ENCODE results near the gene SNCA.

Gene SNCA

DNA sequence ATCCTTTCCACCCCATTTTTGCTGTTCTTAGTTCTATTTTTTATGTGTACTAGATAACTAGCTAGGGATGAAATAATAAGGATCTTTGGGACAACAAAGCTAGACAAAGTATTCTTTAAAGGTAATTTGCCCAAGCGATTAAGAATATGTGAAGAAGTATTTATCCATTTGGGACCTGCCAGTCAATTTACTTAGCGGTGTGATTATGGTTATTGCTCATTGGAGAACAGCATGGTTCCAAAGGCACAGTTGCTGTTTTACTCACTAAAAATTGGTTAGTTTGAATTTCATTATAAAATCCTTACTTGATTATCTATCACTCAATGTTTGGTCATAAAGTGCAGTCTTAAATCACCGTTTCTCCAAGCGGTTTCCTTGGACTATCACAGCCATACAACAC lies 124.1 kb downstream of the SNCA start:
- TF ChIP-seq EZH2phosphoT487 (IDR thresholded peaks at IDR 0.05; ENCODE audit: borderline replicate concordance, low read length) (no peak), CTCF (IDR thresholded peaks at IDR 0.05; ENCODE audit: low read depth, low read length, poor library complexity, severe bottlenecking) (no peak)
- Histone ChIP-seq H3K36me3 (ENCODE audit: control insufficient read depth, low read length) (no peaks in the 10 kb centered on the region), H3K4me3 (ENCODE audit: low read length) (no peak overlapping the region), H3K27ac (ENCODE audit: low read depth, low read length) (no peak overlapping the region), H3K79me2 (ENCODE audit: control insufficient read depth, low read length) (no peaks in the 10 kb centered on the region), H3K4me1 (ENCODE audit: control insufficient read depth, low read length) (no peaks in the 10 kb centered on the region), H3K9me2 (replicated peaks; ENCODE audit: control insufficient read depth, low read length) (no peaks in the 10 kb centered on the region), H4K20me1 (ENCODE audit: control insufficient read depth, insufficient read depth, low read depth, low read length) (no peaks in the 10 kb centered on the region), H3F3A (ENCODE audit: control insufficient read depth, insufficient read depth) (no peaks in the 10 kb centered on the region), H3K9me3 (ENCODE audit: control insufficient read depth, insufficient read depth, low read length) (no peaks in the 10 kb centered on the region), H3K27me3 (ENCODE audit: control insufficient read depth, low read length) (no peaks in the 10 kb centered on the region), H3K4me2 (ENCODE audit: low read length) (no peak overlapping the region)

- TF ChIP-seq CTCF (IDR thresholded peaks at IDR 0.05; ENCODE audit: low read depth, low read length, poor library complexity, severe bottlenecking) = no peak
- no peak for TF ChIP-seq EZH2phosphoT487 (IDR thresholded peaks at IDR 0.05; ENCODE audit: borderline replicate concordance, low read length)
- no peak overlapping the region for H3K27ac ChIP-seq (ENCODE audit: low read depth, low read length)
- H3K4me2 ChIP-seq (ENCODE audit: low read length) = no peak overlapping the region
Observed at GRCh38 chr4:89712141-89712540, 124.8 kb downstream of the SNCA start.

DNA sequence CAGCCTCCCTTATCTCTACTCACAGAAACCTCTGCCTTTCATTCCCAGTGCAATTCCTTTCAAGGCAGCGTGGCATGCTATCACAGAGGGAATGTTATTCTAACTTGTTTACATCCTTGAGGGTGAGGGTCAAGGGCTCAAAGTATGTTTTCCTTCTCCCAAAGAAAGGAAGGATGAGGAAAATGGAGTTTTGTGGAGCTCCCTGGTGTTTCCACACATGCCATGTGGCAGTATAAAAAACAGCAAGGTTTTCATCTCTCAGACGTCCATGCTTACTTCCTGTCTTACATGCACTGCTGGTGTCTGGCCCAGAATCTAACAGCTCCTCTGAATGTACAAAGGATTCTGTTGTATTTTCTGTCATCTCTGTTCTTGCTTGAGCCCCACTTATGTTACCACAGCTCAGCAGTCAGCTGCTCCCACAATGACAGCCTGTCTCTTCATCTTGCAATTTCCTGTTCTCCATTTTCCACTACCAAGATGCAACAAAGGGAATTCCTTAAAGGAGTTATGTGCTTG lies 128.0 kb downstream of the SNCA start:
- TF ChIP-seq CTCF (IDR thresholded peaks at IDR 0.05; ENCODE audit: low read depth, low read length, poor library complexity, severe bottlenecking) = no peak
- TF ChIP-seq EZH2phosphoT487 (IDR thresholded peaks at IDR 0.05; ENCODE audit: borderline replicate concordance, low read length) = no peak
- Histone ChIP-seq H4K20me1 (ENCODE audit: control insufficient read depth, insufficient read depth, low read depth, low read length) (no peaks in the 10 kb centered on the region), H3K4me3 (ENCODE audit: low read length) (no peak overlapping the region), H3F3A (ENCODE audit: control insufficient read depth, insufficient read depth) (no peaks in the 10 kb centered on the region), H3K9me3 (ENCODE audit: control insufficient read depth, insufficient read depth, low read length) (no peaks in the 10 kb centered on the region), H3K4me1 (ENCODE audit: control insufficient read depth, low read length) (no peaks in the 10 kb centered on the region), H3K27ac (ENCODE audit: low read depth, low read length) (no peak overlapping the region), H3K27me3 (ENCODE audit: control insufficient read depth, low read length) (no peaks in the 10 kb centered on the region), H3K9me2 (replicated peaks; ENCODE audit: control insufficient read depth, low read length) (no peaks in the 10 kb centered on the region), H3K4me2 (ENCODE audit: low read length) (no peak overlapping the region), H3K79me2 (ENCODE audit: control insufficient read depth, low read length) (no peaks in the 10 kb centered on the region), H3K36me3 (ENCODE audit: control insufficient read depth, low read length) (no peaks in the 10 kb centered on the region)

More at GRCh38 chr4:89712141-89712540, 124.8 kb downstream of the SNCA start:
- H3K36me3 ChIP-seq (ENCODE audit: control insufficient read depth, low read length) = no peaks in the 10 kb centered on the region
- no peaks in the 10 kb centered on the region for H3K27me3 ChIP-seq (ENCODE audit: control insufficient read depth, low read length)
- no peaks in the 10 kb centered on the region for H3K9me2 ChIP-seq (replicated peaks; ENCODE audit: control insufficient read depth, low read length)
- no peaks in the 10 kb centered on the region for H3F3A ChIP-seq (ENCODE audit: control insufficient read depth, insufficient read depth)
- H4K20me1 ChIP-seq (ENCODE audit: control insufficient read depth, insufficient read depth, low read depth, low read length) = no peaks in the 10 kb centered on the region
- H3K4me3 ChIP-seq (ENCODE audit: low read length) = no peak overlapping the region
- H3K9me3 ChIP-seq (ENCODE audit: control insufficient read depth, insufficient read depth, low read length) = no peaks in the 10 kb centered on the region
- no peaks in the 10 kb centered on the region for H3K79me2 ChIP-seq (ENCODE audit: control insufficient read depth, low read length)
- H3K4me1 ChIP-seq (ENCODE audit: control insufficient read depth, low read length) = no peaks in the 10 kb centered on the region
